ENCODE measurements around the gene PCCB.

The PCCB gene

GRCh38 chr3:136343873-136344555, 93.9 kb downstream of the PCCB start:
- no peak for DNase-seq (ENCODE audit: low spot score)
- in situ Hi-C loops (cut with MboI; ENCODE audit: low pct_unique_long_range_greater_than_20kb, low sequenced_read_pairs, unreplicated experiment), result no loop called here

GRCh38 chr3:136346486-136346885, 96.3 kb downstream of the PCCB start:
- no peak for TF ChIP-seq CTCF (IDR thresholded peaks at IDR 0.05; ENCODE audit: extremely low read depth, insufficient read depth, missing control alignments)

More at GRCh38 chr3:136343873-136344555, 93.9 kb downstream of the PCCB start:
- TF ChIP-seq CTCF (IDR thresholded peaks at IDR 0.05; ENCODE audit: extremely low read depth, insufficient read depth, missing control alignments), result no peak

GRCh38 chr3:136350132-136350531, 100.0 kb downstream of the PCCB start:
- no peak for TF ChIP-seq CTCF (IDR thresholded peaks at IDR 0.05; ENCODE audit: extremely low read depth, insufficient read depth, missing control alignments)
- in situ Hi-C loops (cut with MboI; ENCODE audit: low pct_unique_long_range_greater_than_20kb, low sequenced_read_pairs, unreplicated experiment), result no loop called here
- no peak for DNase-seq (ENCODE audit: low spot score)

More at GRCh38 chr3:136346486-136346885, 96.3 kb downstream of the PCCB start:
- DNase-seq (ENCODE audit: low spot score), result no peak
- in situ Hi-C loops (cut with MboI; ENCODE audit: low pct_unique_long_range_greater_than_20kb, low sequenced_read_pairs, unreplicated experiment), result no loop called here

- no peak for DNase-seq (ENCODE audit: low spot score)
- in situ Hi-C loops (cut with MboI; ENCODE audit: low pct_unique_long_range_greater_than_20kb, low sequenced_read_pairs, unreplicated experiment), result no loop called here
- TF ChIP-seq CTCF (IDR thresholded peaks at IDR 0.05; ENCODE audit: extremely low read depth, insufficient read depth, missing control alignments), result no peak
These were observed 100.4 kb downstream of the PCCB start for GRCh38 chr3:136350557-136350956.

- no peak for TF ChIP-seq CTCF (IDR thresholded peaks at IDR 0.05; ENCODE audit: extremely low read depth, insufficient read depth, missing control alignments)
- in situ Hi-C loops (cut with MboI; ENCODE audit: low pct_unique_long_range_greater_than_20kb, low sequenced_read_pairs, unreplicated experiment), result no loop called here
- DNase-seq (ENCODE audit: low spot score), result no peak
These were observed 101.2 kb downstream of the PCCB start for GRCh38 chr3:136351351-136351750.

- in situ Hi-C loops (cut with MboI; ENCODE audit: low pct_unique_long_range_greater_than_20kb, low sequenced_read_pairs, unreplicated experiment), result no loop called here
- peak; percentile 7 for TF ChIP-seq CTCF (IDR thresholded peaks at IDR 0.05; ENCODE audit: extremely low read depth, insufficient read depth, missing control alignments)
- no peak for DNase-seq (ENCODE audit: low spot score)
These were observed 101.8 kb downstream of the PCCB start for GRCh38 chr3:136351905-136352304.
